Keratinocyte (primary cell): ENCODE data around the gene HS1BP3. TPM values are rescaled to one million over a fixed set of nuclear protein-coding genes. Genes with fewer than 3 reads are reported as not detected.

ENCODE experiments used
- DNase-seq: peaks from one replicate; pipeline ENCODE4 v3.0.0-alpha.2; 2011; ENCODE audit warnings: low read depth, missing footprints, low spot score
- FAIRE-seq: peaks from 2 replicates; lab custom pipeline; 2011; peaks lifted over from hg19 to GRCh38; lab: Jason Lieb, UNC
- H2AFZ ChIP-seq: 2 replicates; pipeline ENCODE4 v1.6.0; 2012; ENCODE audit warnings: low read length, control low read depth, inconsistent platforms; ENCODE audit not compliant: control insufficient read depth
- H3K27ac ChIP-seq: 2 replicates; pipeline ENCODE4 v1.5.1; 2011; ENCODE audit warnings: low read length; ENCODE audit not compliant: control insufficient read depth, insufficient read depth
- H3K27me3 ChIP-seq: 3 replicates; pipeline ENCODE4 v1.6.0; 2011; ENCODE audit warnings: low read length; ENCODE audit not compliant: control insufficient read depth, insufficient read depth; ENCODE audit errors: extremely low read depth
- H3K36me3 ChIP-seq, 2 experiments: 2 replicates in 1 of 2; 3 replicates in 1 of 2; pipeline ENCODE4 v1.5.1; 2011; ENCODE audit warnings: low read length in 2 of 2, mild to moderate bottlenecking in 1 of 2; ENCODE audit not compliant: control insufficient read depth in 2 of 2, insufficient read depth in 2 of 2; ENCODE audit errors: extremely low read depth in 1 of 2
- H3K4me1 ChIP-seq: 3 replicates; pipeline ENCODE4 v1.5.1; 2011; ENCODE audit warnings: low read length; ENCODE audit not compliant: control insufficient read depth, insufficient read depth; ENCODE audit errors: extremely low read depth
- H3K4me2 ChIP-seq: 3 replicates; pipeline ENCODE4 v1.6.0; 2011; ENCODE audit warnings: low read depth, low read length; ENCODE audit not compliant: control insufficient read depth, insufficient read depth; ENCODE audit errors: extremely low read depth
- H3K4me3 ChIP-seq, 3 experiments: fragments of 200-600 bp in 1 of 3; sonication (generic) in 1 of 3; 2 replicates in 2 of 3; 3 replicates in 1 of 3; pipeline ENCODE4 v1.5.1; 2011 to 2016; ENCODE audit warnings: low read length in 3 of 3, mild to moderate bottlenecking in 3 of 3, control low read depth in 2 of 3, inconsistent platforms in 1 of 3, low read depth in 1 of 3, mixed read lengths in 1 of 3, mixed run types in 1 of 3, moderate library complexity in 1 of 3; ENCODE audit not compliant: control insufficient read depth in 2 of 3, insufficient read depth in 2 of 3; ENCODE audit errors: extremely low read depth in 1 of 3
- H3K79me2 ChIP-seq: 2 replicates; pipeline ENCODE4 v1.6.0; 2012; ENCODE audit warnings: low read length; ENCODE audit not compliant: control insufficient read depth, insufficient read depth
- H3K9ac ChIP-seq: 3 replicates; pipeline ENCODE4 v1.6.0; 2011; ENCODE audit warnings: low read length; ENCODE audit not compliant: control insufficient read depth, insufficient read depth; ENCODE audit errors: extremely low read depth
- H3K9me1 ChIP-seq: 3 replicates; pipeline ENCODE4 v1.6.0; 2011; ENCODE audit warnings: low read length; ENCODE audit not compliant: control insufficient read depth, insufficient read depth; ENCODE audit errors: extremely low read depth
- H3K9me3 ChIP-seq: 2 replicates; pipeline ENCODE4 v1.5.1; 2012; ENCODE audit warnings: low read depth, low read length; ENCODE audit not compliant: control insufficient read depth
- H4K20me1 ChIP-seq: 3 replicates; pipeline ENCODE4 v1.6.0; 2011; ENCODE audit warnings: low read length; ENCODE audit not compliant: control insufficient read depth, insufficient read depth; ENCODE audit errors: extremely low read depth
- CTCF ChIP-seq, 3 experiments: IDR thresholded peaks in 1 of 3; conservative IDR thresholded peaks in 1 of 3; optimal IDR thresholded peaks in 1 of 3; 2 replicates in 2 of 3; 3 replicates in 1 of 3; pipeline versions ENCODE3 to v1.5.1; 2011; ENCODE audit warnings: low read length in 3 of 3, mild to moderate bottlenecking in 3 of 3, moderate library complexity in 2 of 3, control low read depth in 1 of 3, inconsistent platforms in 1 of 3; ENCODE audit not compliant: insufficient read depth in 2 of 3; ENCODE audit errors: extremely low read depth in 1 of 3
- EZH2 ChIP-seq: IDR thresholded peaks from one replicate; pipeline ENCODE4 v1.6.1; 2012; ENCODE audit warnings: inconsistent platforms, mild to moderate bottlenecking, low read length, moderate library complexity
- dilution Hi-C: fragments of 300-500 bp; cut with MboI; formaldehyde crosslinking; loops from one replicate; pipeline ENCODE4 v1.7.0; 2020; ENCODE audit warnings: low sequenced_read_pairs; ENCODE audit not compliant: extremely low pct_ligation_motif_present
- polyA plus RNA-seq, 5 experiments: library from polyadenylated mRNA; depleted of rRNA in 3 of 5; stranded (reverse) in 3 of 5; stranded (forward) in 1 of 5; unstranded in 1 of 5; fragments of >200 nt; gene quantifications; 1 replicate in 1 of 5; 2 replicates in 3 of 5; 3 replicates in 1 of 5; pipeline versions ENCODE4 v1.2.1 to v1.2.3, GENCODE V29; 2011 to 2012; ENCODE audit warnings: missing spikeins in 2 of 5, low read depth in 1 of 5, low replicate concordance in 1 of 5

HS1BP3 gene
- polyA plus RNA-seq, 1 donor (not counting 4 experiments of a cell fraction or from before 2014, with no cell fraction given) = 18.5 TPM

- peaks cover 94% of the 10 kb centered on the region for H3K27me3 ChIP-seq
Measured at GRCh38 chr2:20667151-20667530, 16.2 kb upstream of the HS1BP3 start.

GRCh38 chr2:20666304-20667150 is 15.6 kb upstream of the HS1BP3 start, which contains the start of gene GDF7:
Gene GDF7, plus strand, starts transcription at chr2:20667144. Its CDS starts 96 bp downstream, at chr2:20667240.
- no peaks in the 10 kb centered on the region for H3K9me3 ChIP-seq
- TF ChIP-seq CTCF (optimal IDR thresholded peaks at IDR 0.05 in 1 of 3, IDR thresholded peaks at IDR 0.05 in 1 of 3, conservative IDR thresholded peaks at IDR 0.05 in 1 of 3; ENCODE audit: extremely low read depth in 1 of 3, insufficient read depth in 2 of 3, low read length in 3 of 3) (peak in 2 of 3 experiments; percentile 14 to 19), EZH2 (peak; percentile 95)
- no peaks in the 10 kb centered on the region for H3K79me2 ChIP-seq
- H2AFZ ChIP-seq = peak within 1 kb of the TSS; percentile 39
- H3K4me2 ChIP-seq = peak within 1 kb of the TSS; percentile 45
- no peaks in the 10 kb centered on the region for H3K36me3 ChIP-seq
- H3K27me3 ChIP-seq = peaks cover 92% of the 10 kb centered on the region
- FAIRE-seq (no peak), DNase-seq (no peak)
- H3K9ac ChIP-seq = no peak within 1 kb of the TSS
- H3K4me3 ChIP-seq = peak within 1 kb of the TSS; percentile 14 to 43 (median 25)
- peaks cover 4% of the 10 kb centered on the region for H3K4me1 ChIP-seq
- no peak within 1 kb of the TSS for H3K27ac ChIP-seq
- dilution Hi-C loops = no loop called here
- no peaks in the 10 kb centered on the region for H3K9me1 ChIP-seq
- no peaks in the 10 kb centered on the region for H4K20me1 ChIP-seq

More at GRCh38 chr2:20667151-20667530, 16.2 kb upstream of the HS1BP3 start:
- Histone ChIP-seq H3K9me1 (no peaks in the 10 kb centered on the region), H2AFZ (no peak overlapping the region), H3K36me3 (no peaks in the 10 kb centered on the region), H3K79me2 (no peaks in the 10 kb centered on the region), H3K4me3 (peak overlapping the region in 2 of 3 experiments; percentile 14 to 43), H4K20me1 (no peaks in the 10 kb centered on the region), H3K9me3 (no peaks in the 10 kb centered on the region), H3K4me2 (no peak overlapping the region), H3K27ac (no peak overlapping the region), H3K4me1 (peaks cover 4% of the 10 kb centered on the region), H3K9ac (no peak overlapping the region)
- dilution Hi-C loops = no loop called here
- TF ChIP-seq CTCF (optimal IDR thresholded peaks at IDR 0.05 in 1 of 3, IDR thresholded peaks at IDR 0.05 in 1 of 3, conservative IDR thresholded peaks at IDR 0.05 in 1 of 3; ENCODE audit: extremely low read depth in 1 of 3, insufficient read depth in 2 of 3, low read length in 3 of 3) = no peak
- no peak for TF ChIP-seq EZH2
- FAIRE-seq (no peak), DNase-seq (no peak)
